ENCODE results near the gene SLC1A4. TPM values are rescaled to one million over a fixed set of nuclear protein-coding genes. Genes with fewer than 3 reads are reported as not detected.
"Not testable (repeated sequence)": the region's sequence is repeated elsewhere in the genome, so short reads cannot be mapped to it uniquely, and the experiment has no call there.

The SLC1A4 gene
- total RNA-seq, 1 donor from 2014 or later: 139 TPM

DNA sequence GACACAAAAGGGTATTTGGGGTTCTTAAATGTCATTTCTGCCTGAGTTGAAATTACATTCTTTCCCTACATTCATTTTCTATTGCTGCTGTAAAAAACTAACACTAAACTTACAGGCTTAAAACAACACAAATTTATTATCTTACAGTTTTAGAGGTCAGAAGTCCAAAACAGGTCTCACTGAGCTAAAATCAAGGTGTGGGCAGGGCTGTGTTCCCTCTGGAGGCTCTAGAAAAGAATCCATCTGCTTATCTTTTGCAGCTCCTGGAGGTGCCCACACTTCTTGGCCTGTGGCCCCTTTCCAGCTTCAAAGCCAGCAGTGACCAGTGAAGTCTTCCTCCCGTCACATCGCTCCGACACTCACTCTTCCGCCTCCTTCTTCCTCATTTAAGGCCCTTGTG is 23.2 kb upstream of the SLC1A4 start:
- Mint-ChIP-seq H3K4me3 (ENCODE audit: unreplicated experiment) (no peak overlapping the region), H3K27ac (ENCODE audit: unreplicated experiment) (no peak overlapping the region), H3K27me3 (ENCODE audit: low read depth) (no peaks in the 10 kb centered on the region), H3K4me1 (ENCODE audit: low read depth) (peaks cover 6% of the 10 kb centered on the region), H3K9me3 (ENCODE audit: low read depth) (no peaks in the 10 kb centered on the region), H3K36me3 (ENCODE audit: low read depth) (no peaks in the 10 kb centered on the region)
- TF ChIP-seq, protein P1, sequence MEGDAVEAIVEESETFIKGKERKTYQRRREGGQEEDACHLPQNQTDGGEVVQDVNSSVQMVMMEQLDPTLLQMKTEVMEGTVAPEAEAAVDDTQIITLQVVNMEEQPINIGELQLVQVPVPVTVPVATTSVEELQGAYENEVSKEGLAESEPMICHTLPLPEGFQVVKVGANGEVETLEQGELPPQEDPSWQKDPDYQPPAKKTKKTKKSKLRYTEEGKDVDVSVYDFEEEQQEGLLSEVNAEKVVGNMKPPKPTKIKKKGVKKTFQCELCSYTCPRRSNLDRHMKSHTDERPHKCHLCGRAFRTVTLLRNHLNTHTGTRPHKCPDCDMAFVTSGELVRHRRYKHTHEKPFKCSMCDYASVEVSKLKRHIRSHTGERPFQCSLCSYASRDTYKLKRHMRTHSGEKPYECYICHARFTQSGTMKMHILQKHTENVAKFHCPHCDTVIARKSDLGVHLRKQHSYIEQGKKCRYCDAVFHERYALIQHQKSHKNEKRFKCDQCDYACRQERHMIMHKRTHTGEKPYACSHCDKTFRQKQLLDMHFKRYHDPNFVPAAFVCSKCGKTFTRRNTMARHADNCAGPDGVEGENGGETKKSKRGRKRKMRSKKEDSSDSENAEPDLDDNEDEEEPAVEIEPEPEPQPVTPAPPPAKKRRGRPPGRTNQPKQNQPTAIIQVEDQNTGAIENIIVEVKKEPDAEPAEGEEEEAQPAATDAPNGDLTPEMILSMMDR (IDR thresholded peaks at IDR 0.05): no peak
- no peak for DNase-seq (ENCODE audit: low spot score)

DNA sequence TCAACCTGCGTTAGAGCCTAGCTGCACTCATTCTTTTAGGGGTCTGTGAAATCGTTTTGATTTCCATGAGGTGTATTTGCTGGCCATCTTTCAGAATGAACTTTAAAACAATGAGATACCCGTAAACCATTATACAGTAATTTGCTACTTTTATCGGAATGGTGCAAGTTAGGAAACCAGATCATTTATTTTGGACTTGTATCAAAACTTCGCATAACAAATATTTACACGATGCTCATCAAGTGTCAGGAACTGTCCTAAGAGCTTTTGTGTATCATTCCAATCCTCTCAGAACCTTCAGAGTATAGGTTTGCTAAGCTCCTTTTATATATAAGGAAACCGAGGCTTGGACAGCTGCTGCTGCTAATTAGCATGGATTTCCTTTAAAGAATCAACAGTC is 22.4 kb upstream of the SLC1A4 start:
- Mint-ChIP-seq H3K36me3 (ENCODE audit: low read depth) (no peaks in the 10 kb centered on the region), H3K4me1 (ENCODE audit: low read depth) (peaks cover 6% of the 10 kb centered on the region), H3K27ac (ENCODE audit: unreplicated experiment) (no peak overlapping the region), H3K4me3 (ENCODE audit: unreplicated experiment) (no peak overlapping the region), H3K27me3 (ENCODE audit: low read depth) (no peaks in the 10 kb centered on the region), H3K9me3 (ENCODE audit: low read depth) (no peaks in the 10 kb centered on the region)
- DNase-seq (ENCODE audit: low spot score): no peak
- TF ChIP-seq, protein P1 (IDR thresholded peaks at IDR 0.05): no peak

GRCh38 chr2:64967601-64968000 is 21.6 kb upstream of the SLC1A4 start:
- peaks cover 8% of the 10 kb centered on the region for H3K4me1 Mint-ChIP-seq (ENCODE audit: low read depth)
- TF ChIP-seq, protein P1 (IDR thresholded peaks at IDR 0.05): no peak
- no peak for DNase-seq (ENCODE audit: low spot score)
- no peak overlapping the region for H3K27ac Mint-ChIP-seq (ENCODE audit: unreplicated experiment)
- no peaks in the 10 kb centered on the region for H3K9me3 Mint-ChIP-seq (ENCODE audit: low read depth)
- no peaks in the 10 kb centered on the region for H3K27me3 Mint-ChIP-seq (ENCODE audit: low read depth)
- no peaks in the 10 kb centered on the region for H3K36me3 Mint-ChIP-seq (ENCODE audit: low read depth)
- H3K4me3 Mint-ChIP-seq (ENCODE audit: unreplicated experiment): no peak overlapping the region

GRCh38 chr2:64969086-64969485 is 20.1 kb upstream of the SLC1A4 start:
- H3K27ac Mint-ChIP-seq (ENCODE audit: unreplicated experiment); H3K4me3 Mint-ChIP-seq (ENCODE audit: unreplicated experiment); H3K36me3 Mint-ChIP-seq (ENCODE audit: low read depth); H3K9me3 Mint-ChIP-seq (ENCODE audit: low read depth); H3K27me3 Mint-ChIP-seq (ENCODE audit: low read depth); DNase-seq (ENCODE audit: low spot score): not testable (repeated sequence)
- peaks cover 18% of the 10 kb centered on the region for H3K4me1 Mint-ChIP-seq (ENCODE audit: low read depth)

GRCh38 chr2:64970495-64970894 is 18.7 kb upstream of the SLC1A4 start:
- Mint-ChIP-seq H3K9me3 (ENCODE audit: low read depth) (no peaks in the 10 kb centered on the region), H3K4me3 (ENCODE audit: unreplicated experiment) (no peak overlapping the region), H3K4me1 (ENCODE audit: low read depth) (peaks cover 32% of the 10 kb centered on the region), H3K27ac (ENCODE audit: unreplicated experiment) (no peak overlapping the region), H3K27me3 (ENCODE audit: low read depth) (no peaks in the 10 kb centered on the region), H3K36me3 (ENCODE audit: low read depth) (no peaks in the 10 kb centered on the region)
- DNase-seq (ENCODE audit: low spot score): no peak
- TF ChIP-seq, protein P1 (IDR thresholded peaks at IDR 0.05): no peak

DNA sequence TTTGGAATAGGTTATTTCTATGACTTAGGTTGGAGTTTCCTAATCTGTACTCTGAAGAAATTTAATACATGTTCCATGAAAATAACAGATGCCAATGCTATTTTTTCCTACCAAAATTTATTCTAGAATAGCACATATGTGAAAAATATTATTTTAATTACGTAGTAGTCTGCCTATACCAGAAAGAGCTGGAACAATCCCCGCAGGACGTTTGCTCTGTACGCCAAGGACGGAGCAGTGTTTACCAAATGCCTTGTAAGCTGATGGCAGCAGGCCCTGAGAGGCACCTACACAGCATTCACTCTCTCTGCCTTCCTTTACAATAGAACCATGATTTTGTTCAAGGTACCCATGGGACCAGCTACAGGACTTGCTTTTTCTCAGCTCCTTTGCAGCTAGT is 16.8 kb upstream of the SLC1A4 start:
- Mint-ChIP-seq H3K4me3 (ENCODE audit: unreplicated experiment) (no peak overlapping the region), H3K9me3 (ENCODE audit: low read depth) (no peaks in the 10 kb centered on the region), H3K27ac (ENCODE audit: unreplicated experiment) (no peak overlapping the region), H3K4me1 (ENCODE audit: low read depth) (peaks cover 40% of the 10 kb centered on the region), H3K27me3 (ENCODE audit: low read depth) (no peaks in the 10 kb centered on the region), H3K36me3 (ENCODE audit: low read depth) (no peaks in the 10 kb centered on the region)
- DNase-seq (ENCODE audit: low spot score): no peak
- TF ChIP-seq, protein P1 (IDR thresholded peaks at IDR 0.05): no peak

Data from chondrocyte (in vitro differentiated cells).